ENCODE data around the gene COLEC12.

GRCh38 chr18:425106-425745 is 75.3 kb downstream of the COLEC12 start:
- TF ChIP-seq CTCF (IDR thresholded peaks at IDR 0.05; ENCODE audit: poor library complexity) (no peak), EZH2 (IDR thresholded peaks at IDR 0.05; ENCODE audit: borderline replicate concordance) (no peak), EZH2phosphoT487 (IDR thresholded peaks at IDR 0.05; ENCODE audit: low read depth, severe bottlenecking, unreplicated experiment) (no peak)
